ENCODE data around the gene SLC25A36. TPM values are rescaled to one million over a fixed set of nuclear protein-coding genes. Genes with fewer than 3 reads are reported as not detected.

The SLC25A36 gene, protein sequence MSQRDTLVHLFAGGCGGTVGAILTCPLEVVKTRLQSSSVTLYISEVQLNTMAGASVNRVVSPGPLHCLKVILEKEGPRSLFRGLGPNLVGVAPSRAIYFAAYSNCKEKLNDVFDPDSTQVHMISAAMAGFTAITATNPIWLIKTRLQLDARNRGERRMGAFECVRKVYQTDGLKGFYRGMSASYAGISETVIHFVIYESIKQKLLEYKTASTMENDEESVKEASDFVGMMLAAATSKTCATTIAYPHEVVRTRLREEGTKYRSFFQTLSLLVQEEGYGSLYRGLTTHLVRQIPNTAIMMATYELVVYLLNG
- total RNA-seq = 137 to 156 TPM (median 145 TPM) in 3 replicates

DNA sequence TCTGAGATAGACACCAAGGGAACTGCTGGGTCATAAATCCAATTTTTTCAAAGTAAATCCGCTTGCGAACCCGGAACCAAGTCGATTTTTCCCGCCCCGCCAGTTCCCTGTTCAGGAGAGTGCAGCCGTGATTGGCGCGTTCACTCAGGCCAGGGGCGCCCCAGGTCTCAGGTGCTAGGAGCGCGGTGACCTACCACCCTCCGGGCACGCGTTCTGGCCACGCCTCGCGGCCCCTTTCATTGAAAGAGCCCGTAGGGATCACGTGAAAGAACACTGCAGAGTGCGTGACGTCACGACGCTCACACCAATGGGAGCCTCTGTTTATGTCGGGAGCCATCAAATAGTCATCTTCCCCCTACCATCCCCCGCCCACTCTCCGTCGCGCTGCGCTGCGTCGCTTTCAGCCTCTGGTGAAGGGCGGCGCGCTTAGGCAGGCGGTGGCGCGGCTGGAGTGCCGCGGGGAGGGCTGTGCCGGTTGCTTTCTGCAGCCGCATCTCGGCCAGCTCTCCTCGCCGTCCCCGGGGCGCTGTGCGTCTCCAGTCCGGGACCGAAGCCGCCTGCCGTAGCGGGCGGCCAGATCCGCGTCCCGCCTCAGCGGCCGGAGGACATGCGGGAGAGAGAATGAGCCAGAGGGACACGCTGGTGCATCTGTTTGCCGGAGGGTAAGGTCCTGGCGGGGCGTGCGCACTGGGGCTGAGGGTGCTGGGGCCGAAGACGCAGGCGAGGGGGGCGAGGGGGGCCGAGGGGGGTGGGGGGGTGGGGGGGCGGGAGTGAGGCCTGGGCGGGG lies at the start of gene SLC25A36:
Gene SLC25A36, plus strand, starts transcription at position 403 of the 787 bp plus-strand sequence. Its CDS starts 219 bp downstream, at position 622.
- Mint-ChIP-seq H3K27ac (peak within 1 kb of the TSS; percentile 100), H3K27me3 (ENCODE audit: low read depth) (no peaks in the 10 kb centered on the region), H3K9me3 (peaks cover 11% of the 10 kb centered on the region), H3K4me1 (peaks cover 27% of the 10 kb centered on the region), H3K36me3 (peaks cover 3% of the 10 kb centered on the region), H3K4me3 (peak within 1 kb of the TSS; percentile 86)
- TF ChIP-seq, protein P1, sequence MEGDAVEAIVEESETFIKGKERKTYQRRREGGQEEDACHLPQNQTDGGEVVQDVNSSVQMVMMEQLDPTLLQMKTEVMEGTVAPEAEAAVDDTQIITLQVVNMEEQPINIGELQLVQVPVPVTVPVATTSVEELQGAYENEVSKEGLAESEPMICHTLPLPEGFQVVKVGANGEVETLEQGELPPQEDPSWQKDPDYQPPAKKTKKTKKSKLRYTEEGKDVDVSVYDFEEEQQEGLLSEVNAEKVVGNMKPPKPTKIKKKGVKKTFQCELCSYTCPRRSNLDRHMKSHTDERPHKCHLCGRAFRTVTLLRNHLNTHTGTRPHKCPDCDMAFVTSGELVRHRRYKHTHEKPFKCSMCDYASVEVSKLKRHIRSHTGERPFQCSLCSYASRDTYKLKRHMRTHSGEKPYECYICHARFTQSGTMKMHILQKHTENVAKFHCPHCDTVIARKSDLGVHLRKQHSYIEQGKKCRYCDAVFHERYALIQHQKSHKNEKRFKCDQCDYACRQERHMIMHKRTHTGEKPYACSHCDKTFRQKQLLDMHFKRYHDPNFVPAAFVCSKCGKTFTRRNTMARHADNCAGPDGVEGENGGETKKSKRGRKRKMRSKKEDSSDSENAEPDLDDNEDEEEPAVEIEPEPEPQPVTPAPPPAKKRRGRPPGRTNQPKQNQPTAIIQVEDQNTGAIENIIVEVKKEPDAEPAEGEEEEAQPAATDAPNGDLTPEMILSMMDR (IDR thresholded peaks at IDR 0.05; ENCODE audit: unreplicated experiment) = no peak
- peak; percentile 89 to 93 for DNase-seq (ENCODE audit: low spot score in 2 of 2, unreplicated experiment in 2 of 2)

DNA sequence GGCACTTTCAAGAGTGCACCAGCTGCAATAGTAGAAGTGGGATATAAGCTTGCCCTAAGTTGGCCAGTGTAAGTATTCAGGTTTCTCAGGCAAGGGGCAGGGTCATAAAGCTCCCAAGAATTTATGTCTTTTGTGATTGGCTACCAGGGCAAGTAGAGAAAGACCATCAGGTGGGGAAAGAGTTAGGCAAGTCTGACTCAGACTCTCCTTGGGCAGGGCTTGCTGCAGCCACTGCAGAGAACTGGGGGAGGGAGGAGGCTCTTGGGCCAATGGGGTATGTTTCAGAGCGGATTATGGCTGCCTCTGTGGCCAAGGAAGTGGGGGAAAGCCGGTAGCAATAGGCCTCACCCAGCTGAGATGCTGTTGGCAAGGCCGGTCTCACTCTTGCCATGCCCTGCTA lies 44.6 kb upstream of the SLC25A36 start:
- H3K36me3 Mint-ChIP-seq = no peaks in the 10 kb centered on the region
- H3K27ac Mint-ChIP-seq = no peak overlapping the region
- peaks cover 7% of the 10 kb centered on the region for H3K9me3 Mint-ChIP-seq
- no peaks in the 10 kb centered on the region for H3K4me1 Mint-ChIP-seq
- TF ChIP-seq, protein P1 (IDR thresholded peaks at IDR 0.05; ENCODE audit: unreplicated experiment) = no peak
- peaks cover 42% of the 10 kb centered on the region for H3K27me3 Mint-ChIP-seq (ENCODE audit: low read depth)
- DNase-seq (ENCODE audit: low spot score in 2 of 2, unreplicated experiment in 2 of 2) = no peak
- H3K4me3 Mint-ChIP-seq = no peak overlapping the region

DNA sequence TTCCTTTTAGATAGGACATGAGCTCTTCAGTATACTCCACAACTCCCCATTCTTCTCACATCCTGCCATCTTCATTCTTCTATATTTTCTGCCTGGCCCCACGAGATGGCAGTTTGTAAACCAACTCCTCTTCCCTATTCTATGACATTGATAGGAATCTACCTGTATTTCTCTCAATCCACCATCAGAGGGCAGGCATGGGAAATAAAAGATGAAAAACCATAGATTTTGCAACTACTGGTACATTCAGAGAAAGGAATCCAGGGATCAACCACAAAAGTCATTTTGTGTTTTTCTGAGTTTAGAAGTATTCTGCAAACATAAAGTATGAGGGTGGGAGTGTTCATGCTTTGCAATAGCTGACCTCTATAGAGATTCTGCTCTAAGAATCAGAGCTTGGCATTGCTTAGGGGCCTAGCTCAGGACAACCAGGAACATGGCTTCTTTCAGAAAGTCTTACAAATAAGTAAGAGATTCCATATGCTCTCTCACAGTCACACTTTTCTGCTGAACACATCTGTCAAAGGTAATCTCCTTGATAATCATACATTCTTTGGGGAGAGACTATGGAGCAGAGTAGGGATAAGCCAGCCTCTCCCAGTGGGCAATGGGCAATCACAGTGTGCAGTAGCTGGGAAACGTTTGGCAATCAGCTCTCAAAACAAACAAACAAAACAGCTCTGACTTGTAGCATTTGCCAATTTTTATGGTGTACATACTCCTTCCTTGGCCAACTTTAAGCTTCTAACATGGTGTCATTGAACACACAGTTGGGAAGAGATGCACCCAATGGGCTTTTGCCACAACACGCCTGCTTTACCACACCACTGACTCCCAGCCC lies 43.1 kb upstream of the SLC25A36 start:
- no peaks in the 10 kb centered on the region for H3K4me1 Mint-ChIP-seq
- no peak overlapping the region for H3K27ac Mint-ChIP-seq
- DNase-seq (ENCODE audit: low spot score in 2 of 2, unreplicated experiment in 2 of 2) = no peak
- TF ChIP-seq, protein P1 (IDR thresholded peaks at IDR 0.05; ENCODE audit: unreplicated experiment) = peak; percentile 59
- H3K27me3 Mint-ChIP-seq (ENCODE audit: low read depth) = peaks cover 27% of the 10 kb centered on the region
- no peak overlapping the region for H3K4me3 Mint-ChIP-seq
- peaks cover 7% of the 10 kb centered on the region for H3K9me3 Mint-ChIP-seq
- no peaks in the 10 kb centered on the region for H3K36me3 Mint-ChIP-seq

- Mint-ChIP-seq H3K9me3 (peaks cover 7% of the 10 kb centered on the region), H3K36me3 (no peaks in the 10 kb centered on the region), H3K27me3 (ENCODE audit: low read depth) (peaks cover 19% of the 10 kb centered on the region), H3K4me3 (no peak overlapping the region), H3K27ac (no peak overlapping the region), H3K4me1 (no peaks in the 10 kb centered on the region)
- DNase-seq (ENCODE audit: low spot score in 2 of 2, unreplicated experiment in 2 of 2) = no peak
- TF ChIP-seq, protein P1 (IDR thresholded peaks at IDR 0.05; ENCODE audit: unreplicated experiment) = no peak
These were observed 42.3 kb upstream of the SLC25A36 start for GRCh38 chr3:140899363-140899762.

- H3K27ac Mint-ChIP-seq = no peak overlapping the region
- DNase-seq (ENCODE audit: low spot score in 2 of 2, unreplicated experiment in 2 of 2) = no peak
- H3K9me3 Mint-ChIP-seq = no peaks in the 10 kb centered on the region
- H3K4me3 Mint-ChIP-seq = no peak overlapping the region
- TF ChIP-seq, protein P1 (IDR thresholded peaks at IDR 0.05; ENCODE audit: unreplicated experiment) = no peak
- peaks cover 8% of the 10 kb centered on the region for H3K27me3 Mint-ChIP-seq (ENCODE audit: low read depth)
- no peaks in the 10 kb centered on the region for H3K36me3 Mint-ChIP-seq
- H3K4me1 Mint-ChIP-seq = no peaks in the 10 kb centered on the region
These were observed 38.8 kb upstream of the SLC25A36 start for GRCh38 chr3:140902791-140903190.
